AG04450 (cell line): Measurements from ENCODE around the gene TBR1. TPM values are rescaled to one million over a fixed set of nuclear protein-coding genes. Genes with fewer than 3 reads are reported as not detected.

Experiments
- CTCF ChIA-PET: fragments of 300-600, 350-600 bp; formaldehyde crosslinking; extraction: SDS; loops from one replicate; lab custom pipeline; 2022; ENCODE audit warnings: antibody characterized with exemption, inconsistent platforms; lab: Charles Lee
- POLR2A ChIA-PET: fragments of 350-600 bp; formaldehyde crosslinking; extraction: SDS; loops from one replicate; lab custom pipeline; 2021; ENCODE audit warnings: antibody characterized with exemption, inconsistent platforms; lab: Yijun Ruan, JAX
- DNase-seq: peaks from one replicate; pipeline ENCODE4 v3.0.0-alpha.2; 2011; ENCODE audit warnings: low read depth, low spot score
- H3K27ac ChIP-seq: one replicate; pipeline ENCODE4 v1.5.1; 2012; ENCODE audit warnings: low read depth, low read length, control low read depth
- H3K27me3 ChIP-seq: one replicate; pipeline ENCODE4 v1.6.0; 2012; ENCODE audit warnings: low read length; ENCODE audit not compliant: control insufficient read depth, insufficient read depth
- H3K4me3 ChIP-seq: 2 replicates; pipeline ENCODE4 v1.5.1; 2011; ENCODE audit warnings: mild to moderate bottlenecking, low read depth, low read length, control low read depth
- H3K9me3 ChIP-seq: 2 replicates; pipeline ENCODE4 v1.5.1; 2012; ENCODE audit warnings: low read length; ENCODE audit not compliant: control insufficient read depth, insufficient read depth
- CTCF ChIP-seq: IDR thresholded peaks from 2 replicates; pipeline ENCODE4 v1.5.1; 2011; ENCODE audit warnings: low read depth, low read length, control low read depth, inconsistent platforms
- polyA plus RNA-seq: library from polyadenylated mRNA; depleted of rRNA; stranded (reverse); fragments of >200 nt; gene quantifications from 2 replicates; pipeline ENCODE4 v1.2.3, GENCODE V29; 2011

TBR1 gene
- polyA plus RNA-seq, 1 experiment: not detected

DNA sequence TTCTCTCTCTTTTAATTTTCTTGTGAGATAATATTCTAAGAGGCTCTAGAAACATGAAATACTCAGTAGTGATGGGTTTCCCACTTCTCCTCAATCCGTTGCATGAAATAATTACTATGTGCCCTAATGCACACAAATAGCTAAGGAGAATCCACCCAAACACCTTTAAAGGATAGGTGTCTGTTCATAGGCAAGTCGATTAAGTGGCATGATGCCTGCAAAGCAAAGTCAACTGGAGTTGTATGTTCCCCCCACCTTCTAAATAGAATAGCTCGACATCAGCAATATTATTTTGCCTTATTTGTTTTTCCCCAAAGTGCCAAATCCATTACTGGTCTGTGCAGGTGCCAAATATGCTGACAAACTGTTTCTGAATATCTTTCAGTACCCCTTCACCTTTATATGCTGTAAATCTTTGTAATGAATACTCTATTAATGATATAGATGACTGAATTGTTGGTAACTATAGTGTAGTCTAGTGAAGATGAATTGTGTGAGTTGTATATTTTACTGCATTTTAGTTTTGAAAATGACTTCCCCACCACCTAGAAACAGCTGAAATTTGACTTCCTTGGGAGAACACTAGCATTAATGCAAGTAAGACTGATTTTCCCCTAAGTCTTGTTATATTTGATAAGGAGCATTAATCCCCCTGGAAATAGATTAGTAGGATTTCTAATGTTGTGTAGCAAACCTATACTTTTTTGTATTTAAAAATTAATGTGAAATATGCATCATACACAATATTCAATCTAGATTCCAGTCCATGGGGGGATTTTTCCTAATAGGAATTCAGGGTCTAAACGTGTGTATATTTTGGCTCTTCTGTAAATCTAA lies 9.0 kb downstream of the TBR1 start:
- Histone ChIP-seq H3K27me3 (peaks cover 90% of the 10 kb centered on the region), H3K9me3 (peaks cover 15% of the 10 kb centered on the region; the same call in 1 of the 2 replicates), H3K4me3 (no peak overlapping the region), H3K27ac (no peak overlapping the region)
- TF ChIP-seq CTCF: no peak
- DNase-seq: no peak
- POLR2A ChIA-PET: no interaction called here
- CTCF ChIA-PET: interaction anchor here (0.9 to 2.0 kb wide), 3 partner anchors 7 to 522 kb away, joined by 3 to 6 read pairs (median 4); no protein-coding TSS in a partner anchor

DNA sequence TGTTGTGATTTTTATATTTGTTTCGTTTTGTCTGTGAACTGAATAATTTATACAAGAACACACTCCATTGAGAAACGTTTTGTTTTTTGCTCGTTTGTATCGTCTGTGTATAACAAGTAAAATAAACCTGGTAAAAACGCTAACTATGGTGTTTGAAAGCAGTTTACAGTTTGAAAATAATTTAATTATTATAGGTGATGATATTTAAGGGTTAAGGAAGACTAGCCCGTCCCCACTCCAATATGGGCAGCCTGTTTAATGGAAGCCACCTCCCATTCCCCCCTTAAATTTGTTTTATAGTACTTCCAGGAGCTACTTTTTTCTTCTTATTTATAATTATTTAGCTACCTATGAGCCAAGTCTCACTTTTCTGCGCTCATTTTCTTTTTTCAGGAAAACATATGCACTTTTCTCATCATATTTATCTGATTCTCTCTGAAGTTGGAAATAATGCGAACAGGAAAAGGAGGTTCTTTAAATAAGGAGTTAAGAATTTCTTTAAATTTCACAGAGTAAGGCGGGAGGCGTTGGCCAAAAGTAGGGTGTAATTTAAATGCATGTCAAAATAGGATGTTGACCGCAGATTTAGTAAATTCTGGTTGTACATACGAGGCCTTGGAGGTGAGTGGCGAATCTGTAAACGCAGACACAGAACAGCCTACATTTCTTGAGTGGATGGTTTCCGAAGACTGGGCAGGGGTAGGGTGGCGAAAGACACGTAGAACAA lies 9.8 kb downstream of the TBR1 start:
- Histone ChIP-seq H3K27ac (no peak overlapping the region), H3K27me3 (peaks cover 87% of the 10 kb centered on the region), H3K4me3 (no peak overlapping the region), H3K9me3 (peaks cover 15% of the 10 kb centered on the region; the same call in 1 of the 2 replicates)
- TF ChIP-seq CTCF: no peak
- POLR2A ChIA-PET: no interaction called here
- CTCF ChIA-PET: interaction anchor here (0.6 to 2.0 kb wide), 6 partner anchors 8 to 782 kb away, joined by 3 to 6 read pairs (median 3); no protein-coding TSS in a partner anchor
- no peak for DNase-seq

GRCh38 chr2:161426455-161426921 lies 10.4 kb downstream of the TBR1 start:
- H3K4me3 ChIP-seq: no peak overlapping the region
- TF ChIP-seq CTCF: peak; percentile 79; the same call in 1 of the 2 replicates
- H3K9me3 ChIP-seq: peaks cover 15% of the 10 kb centered on the region; the same call in 1 of the 2 replicates
- POLR2A ChIA-PET: no interaction called here
- no peak overlapping the region for H3K27ac ChIP-seq
- DNase-seq: no peak
- CTCF ChIA-PET: interaction anchor here (0.6 to 2.0 kb wide), 5 partner anchors 9 to 782 kb away, joined by 3 to 6 read pairs (median 3); no protein-coding TSS in a partner anchor
- peaks cover 85% of the 10 kb centered on the region for H3K27me3 ChIP-seq

- H3K4me3 ChIP-seq: peak overlapping the region; percentile 8; the same call in 1 of the 2 replicates
- ChIA-PET POLR2A (no interaction called here), CTCF (interaction anchor here (0.6 to 2.0 kb wide), 5 partner anchors 9 to 781 kb away, joined by 3 to 6 read pairs (median 4); no protein-coding TSS in a partner anchor)
- H3K27ac ChIP-seq: no peak overlapping the region
- no peak; the same call in 1 of the 2 replicates for TF ChIP-seq CTCF
- DNase-seq: no peak
- H3K9me3 ChIP-seq: peaks cover 15% of the 10 kb centered on the region; the same call in 1 of the 2 replicates
- H3K27me3 ChIP-seq: peaks cover 81% of the 10 kb centered on the region
These were observed 11.0 kb downstream of the TBR1 start for GRCh38 chr2:161426922-161427663.
